GM12892 (cell line): ENCODE results near the gene PDE4B.

Experiments used
- DNase-seq: peaks from one replicate; pipeline ENCODE4 v3.0.0; 2011; ENCODE audit not compliant: insufficient read length
- FAIRE-seq: peaks from 2 replicates; lab custom pipeline; 2011; peaks lifted over from hg19 to GRCh38; lab: Jason Lieb, UNC
- POLR2A ChIP-seq: IDR thresholded peaks from 2 replicates; pipeline ENCODE4 v1.6.1; 2011; ENCODE audit warnings: low read depth, low read length, control low read depth
- POLR2AphosphoS5 ChIP-seq: IDR thresholded peaks from 2 replicates; pipeline ENCODE4 v1.6.1; 2011; ENCODE audit warnings: low read depth, low read length, control low read depth
- TAF1 ChIP-seq: IDR thresholded peaks from 2 replicates; pipeline ENCODE4 v1.6.1; 2011; ENCODE audit warnings: low read depth, mild to moderate bottlenecking, control low read depth, low read length, borderline replicate concordance

The PDE4B gene

DNA sequence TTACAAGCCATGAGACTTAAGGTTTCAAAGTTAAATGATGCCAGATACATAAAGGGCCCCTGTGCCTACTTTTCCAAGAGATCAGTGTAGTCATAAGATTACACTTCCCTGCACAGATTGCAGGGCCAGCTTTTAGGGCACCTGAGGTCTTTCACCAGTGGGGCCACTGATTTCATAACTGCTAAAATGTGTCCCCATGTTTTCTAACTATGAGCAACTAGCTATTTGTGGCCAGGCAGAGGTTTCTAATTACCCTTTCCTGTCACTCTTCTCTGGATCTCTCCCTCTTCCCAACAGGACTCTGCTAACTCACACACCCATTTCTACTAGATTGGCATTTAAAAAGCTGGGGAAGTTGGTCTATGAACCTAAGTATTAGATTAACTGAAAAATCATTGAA, 534.2 kb downstream of the PDE4B start:
- TF ChIP-seq POLR2AphosphoS5 (no peak), POLR2A (no peak), TAF1 (no peak)
- FAIRE-seq (peak; percentile 38), DNase-seq (no peak)

DNA sequence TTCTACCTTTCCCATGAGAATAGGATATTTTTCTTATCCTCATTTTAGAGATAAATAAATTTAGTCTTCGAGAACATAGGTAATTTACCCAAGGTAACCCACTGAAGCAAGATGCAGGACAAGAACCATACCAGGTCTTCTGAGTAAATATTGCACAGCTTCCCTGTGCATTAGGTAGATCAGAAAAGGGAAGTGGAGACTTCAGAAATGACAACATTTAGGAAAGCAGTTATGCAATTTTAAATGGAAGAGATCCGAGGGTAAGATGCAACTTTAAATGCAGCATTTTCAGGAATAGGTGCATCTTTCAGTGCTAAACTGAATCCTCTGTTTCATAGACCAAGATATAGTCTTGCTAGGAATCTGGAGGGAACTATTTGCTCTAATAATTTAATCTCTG, 534.9 kb downstream of the PDE4B start:
- peak; percentile 73 for FAIRE-seq
- DNase-seq = no peak
- no peak for TF ChIP-seq TAF1
- TF ChIP-seq POLR2A = no peak
- TF ChIP-seq POLR2AphosphoS5 = no peak

DNA sequence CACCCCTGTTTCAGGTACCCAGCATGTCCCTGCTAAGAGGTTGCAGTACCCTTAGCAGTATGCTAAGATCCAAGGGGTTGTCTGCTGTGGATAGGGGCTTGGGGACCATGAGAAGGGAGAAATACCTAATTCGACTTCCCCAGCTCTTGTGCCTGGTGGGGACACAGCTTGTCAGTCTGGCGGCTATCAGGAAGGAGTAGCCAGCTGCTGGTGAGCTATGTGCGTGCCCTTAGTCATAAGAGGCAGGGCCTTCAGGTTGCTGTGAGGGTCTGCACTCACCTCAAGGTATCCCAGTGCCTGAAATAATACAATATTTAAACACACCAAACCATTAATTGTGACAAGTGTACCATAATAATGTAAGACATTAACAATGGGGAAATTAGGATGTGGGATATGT, 536.2 kb downstream of the PDE4B start:
- peak; percentile 36 for FAIRE-seq
- DNase-seq = no peak
- no peak for TF ChIP-seq TAF1
- no peak for TF ChIP-seq POLR2A
- no peak for TF ChIP-seq POLR2AphosphoS5

- TF ChIP-seq POLR2AphosphoS5 = no peak
- no peak for TF ChIP-seq POLR2A
- no peak for TF ChIP-seq TAF1
- FAIRE-seq (no peak), DNase-seq (no peak)
Observed at GRCh38 chr1:66330722-66331141, 538.0 kb downstream of the PDE4B start.

- FAIRE-seq (peak; percentile 88), DNase-seq (no peak)
- TF ChIP-seq POLR2AphosphoS5 = peak; percentile 84
- 0 out of 2 replicates have a peak, but pooled peaks have one; percentile 19 for TF ChIP-seq TAF1
- peak; percentile 78 for TF ChIP-seq POLR2A
Observed at GRCh38 chr1:66331658-66332547, 539.2 kb downstream of the PDE4B start.

DNA sequence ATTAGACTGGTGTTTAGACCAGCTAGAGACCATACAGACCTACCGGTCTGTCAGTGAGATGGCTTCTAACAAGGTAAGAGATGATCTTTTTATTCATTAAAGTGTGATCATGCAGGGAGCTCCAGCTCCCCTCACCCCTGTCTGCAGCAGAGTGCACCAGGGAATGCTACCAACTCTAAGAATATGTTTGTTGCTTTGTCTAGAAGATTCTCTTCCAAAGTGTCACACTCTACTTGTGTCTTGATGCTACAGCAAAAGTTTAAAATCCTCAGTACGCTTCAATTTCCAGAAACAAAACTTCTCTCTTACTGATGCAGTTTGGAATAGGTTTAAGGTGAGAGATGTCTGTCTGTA, 539.8 kb downstream of the PDE4B start:
- no peak for TF ChIP-seq POLR2A
- no peak for TF ChIP-seq POLR2AphosphoS5
- TF ChIP-seq TAF1 = no peak
- DNase-seq (no peak), FAIRE-seq (no peak)

- DNase-seq (no peak), FAIRE-seq (peak; percentile 82)
- TF ChIP-seq TAF1 (no peak), POLR2AphosphoS5 (no peak), POLR2A (peak; percentile 55; the same call in 1 of the 2 replicates)
Observed at GRCh38 chr1:66333466-66334199, 540.9 kb downstream of the PDE4B start.

GRCh38 chr1:66334318-66334717, 541.6 kb downstream of the PDE4B start:
- TF ChIP-seq TAF1 (no peak), POLR2AphosphoS5 (no peak; the same call in 1 of the 2 replicates), POLR2A (no peak; the same call in 1 of the 2 replicates)
- no peak for DNase-seq
- peak; percentile 64 for FAIRE-seq

DNA sequence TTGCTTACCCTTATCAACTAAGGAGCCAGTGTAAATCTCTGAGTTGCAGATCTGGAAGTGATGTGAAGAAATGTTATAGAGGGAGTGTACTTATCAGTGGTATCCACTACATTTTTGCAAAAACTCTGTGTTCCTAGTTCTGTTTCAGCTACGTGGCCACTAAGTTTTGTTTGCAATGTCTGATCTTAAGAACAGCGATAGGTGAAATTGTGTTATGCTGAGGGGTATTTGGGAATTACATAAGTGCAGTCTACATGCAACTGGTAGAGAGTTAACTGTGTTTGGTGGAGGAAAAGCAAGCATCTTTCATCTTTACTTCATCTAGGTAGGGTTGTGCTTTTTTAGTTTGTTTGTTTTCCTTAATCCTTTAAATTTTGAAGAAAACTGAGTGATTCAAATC, 542.4 kb downstream of the PDE4B start:
- FAIRE-seq (peak; percentile 79), DNase-seq (no peak)
- no peak for TF ChIP-seq POLR2AphosphoS5
- no peak for TF ChIP-seq TAF1
- TF ChIP-seq POLR2A = no peak

DNA sequence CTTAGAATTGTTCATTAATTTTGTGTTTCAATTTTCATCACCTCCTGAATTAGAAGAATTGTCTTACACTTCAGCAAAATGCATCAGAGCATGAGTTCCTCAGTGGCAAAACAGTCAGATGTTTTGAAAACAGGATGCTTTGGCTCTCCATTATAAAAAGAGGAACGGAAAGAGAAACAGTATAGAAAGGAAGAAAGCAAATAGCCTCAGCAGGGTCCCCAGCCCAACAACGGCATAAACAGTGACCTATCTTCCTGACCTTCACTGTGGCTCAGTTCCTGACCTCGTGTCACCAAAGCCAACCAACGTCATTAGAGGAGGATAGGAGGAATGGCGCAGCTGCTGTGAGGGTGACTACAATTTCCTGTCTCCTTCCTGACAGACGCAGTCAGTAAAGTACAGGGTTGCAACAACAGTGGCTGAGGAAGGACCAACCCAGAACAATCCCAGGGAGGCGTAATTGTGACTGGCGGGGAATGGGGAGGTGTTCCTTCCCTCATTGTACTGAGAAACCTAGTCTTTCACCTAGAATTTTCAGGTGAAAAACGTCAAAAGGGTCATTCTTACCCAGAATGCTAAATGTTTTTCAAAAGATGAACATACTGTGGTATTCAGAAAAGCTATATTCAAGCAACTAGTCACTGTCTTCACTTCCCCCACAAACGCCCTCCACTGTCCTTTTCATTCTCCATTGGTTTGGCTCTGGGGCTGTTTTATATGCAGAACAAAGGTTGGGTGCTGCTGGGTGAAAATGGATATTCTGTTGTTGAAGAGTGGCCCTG, 543.4 kb downstream of the PDE4B start:
- DNase-seq = peak; percentile 21
- peak; percentile 100 for FAIRE-seq
- TF ChIP-seq POLR2AphosphoS5 (peak; percentile 82; the same call in 1 of the 2 replicates), TAF1 (no peak), POLR2A (peak; percentile 76)

DNA sequence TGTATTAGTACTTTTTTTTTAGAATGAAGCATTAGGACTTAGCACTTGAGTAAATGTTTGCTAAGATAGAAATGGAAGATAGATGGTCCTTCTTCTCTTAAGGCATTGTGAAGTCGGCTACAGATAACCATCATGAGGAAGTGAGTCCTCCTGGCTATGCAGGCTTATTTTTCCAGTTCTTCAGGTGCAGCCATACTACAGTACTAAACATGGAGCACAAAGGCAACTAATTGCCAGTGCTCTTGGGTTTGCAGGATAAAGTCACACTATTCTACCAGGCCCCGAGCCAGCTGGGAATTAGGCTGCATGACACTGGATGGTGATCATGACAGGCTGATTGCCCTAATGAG, 543.9 kb downstream of the PDE4B start:
- FAIRE-seq (no peak), DNase-seq (no peak)
- no peak for TF ChIP-seq POLR2A
- no peak for TF ChIP-seq POLR2AphosphoS5
- no peak for TF ChIP-seq TAF1

GRCh38 chr1:66337249-66337648, 544.6 kb downstream of the PDE4B start:
- TF ChIP-seq POLR2A (peak; percentile 27; the same call in 1 of the 2 replicates), POLR2AphosphoS5 (no peak; the same call in 1 of the 2 replicates), TAF1 (no peak)
- peak; percentile 38 for FAIRE-seq
- no peak for DNase-seq
